A549 (cell line): Measurements from ENCODE around the gene ZNF385D. TPM values are rescaled to one million over a fixed set of nuclear protein-coding genes. Genes with fewer than 3 reads are reported as not detected.

Experiments used
- ATAC-seq, 2 experiments: fragments of 200-7000 bp in 1 of 2; fragments of >200 bp in 1 of 2; cut with Nextera tagmentation in 1 of 2; cut with Tn5 transposase in 1 of 2; 3 replicates each; pipeline versions ENCODE4 v1.8.0 to v1.9.1; 2018 to 2020; ENCODE audit warnings: mild to moderate bottlenecking in 1 of 2, moderate library complexity in 1 of 2
- CTCF ChIA-PET: fragments of 300-600 bp; sonication (Branson Sonifier 250); formaldehyde crosslinking; extraction: SDS; loops from one replicate; lab custom pipeline; 2021; ENCODE audit warnings: antibody characterized with exemption, inconsistent platforms; lab: Yijun Ruan, JAX
- POLR2A ChIA-PET: fragments of 350-600 bp; formaldehyde crosslinking; extraction: SDS; loops from one replicate; lab custom pipeline; 2021; ENCODE audit warnings: antibody characterized with exemption, inconsistent platforms; lab: Yijun Ruan, JAX
- DNase-seq, 2 experiments: peaks; one replicate each; pipeline versions ENCODE4 v3.0.0 to v3.0.0-alpha.2; 2011 to 2016; ENCODE audit warnings: low read depth in 1 of 2, low spot score in 1 of 2
- FAIRE-seq: peaks from 2 replicates; lab custom pipeline; 2011; peaks lifted over from hg19 to GRCh38; lab: Jason Lieb, UNC
- H3K27ac ChIP-seq, 2 experiments: fragments of >200 bp; sonication (Bioruptor Twin); formaldehyde crosslinking; 3 replicates each; pipeline ENCODE4 v1.5.1; 2016 to 2017
- H3K4me1 ChIP-seq: fragments of >200 bp; sonication (Bioruptor Twin); formaldehyde crosslinking; 3 replicates; pipeline ENCODE4 v1.6.1; 2016
- H3K4me2 ChIP-seq: fragments of >200 bp; sonication (Bioruptor Twin); formaldehyde crosslinking; 3 replicates; pipeline ENCODE4 v1.6.1; 2016
- H3K4me3 ChIP-seq: fragments of >200 bp; sonication (Bioruptor Twin); formaldehyde crosslinking; 3 replicates; pipeline ENCODE4 v1.5.1; 2016
- H3K9me3 ChIP-seq: fragments of >200 bp; sonication (Bioruptor Twin); formaldehyde crosslinking; 3 replicates; pipeline ENCODE4 v1.6.1; 2016
- ATOH8 ChIP-seq: fragments of 250-450 bp; sonication (Bioruptor Pico); IDR thresholded peaks from 2 replicates; pipeline ENCODE4 v1.5.0; 2020; ENCODE audit warnings: low read depth, mild to moderate bottlenecking, moderate library complexity
- CBX2 ChIP-seq: fragments of 200-600 bp; sonication (generic); IDR thresholded peaks from 2 replicates; pipeline ENCODE4 v1.6.1; 2016; ENCODE audit warnings: low read depth, mild to moderate bottlenecking, borderline replicate concordance
- CBX8 ChIP-seq: fragments of 200-600 bp; sonication (generic); IDR thresholded peaks from 2 replicates; pipeline ENCODE4 v1.6.1; 2016
- E2F6 ChIP-seq: IDR thresholded peaks from 2 replicates; pipeline ENCODE4 v1.6.1; 2012; ENCODE audit warnings: low read depth, borderline replicate concordance
- EHF ChIP-seq: fragments of 250-450 bp; sonication (Bioruptor Pico); IDR thresholded peaks from 2 replicates; pipeline ENCODE4 v1.5.0; 2020; ENCODE audit warnings: mild to moderate bottlenecking
- EHMT2 ChIP-seq: fragments of 200-600 bp; sonication (generic); IDR thresholded peaks from 2 replicates; pipeline ENCODE4 v1.6.1; 2016; ENCODE audit warnings: antibody characterized with exemption, low read depth, mild to moderate bottlenecking, moderate library complexity
- ELK1 ChIP-seq: fragments of 150-350 bp; IDR thresholded peaks from 2 replicates; pipeline ENCODE4 v1.6.1; 2014; ENCODE audit warnings: low read depth, mild to moderate bottlenecking, low read length
- EP300 ChIP-seq, 2 experiments: fragments of >200 bp; sonication (Bioruptor Twin); formaldehyde crosslinking; IDR thresholded peaks; 2 replicates in 1 of 2; 3 replicates in 1 of 2; pipeline ENCODE4 v1.6.1; 2016 to 2017
- ESRRA ChIP-seq: fragments of 150-350 bp; IDR thresholded peaks from 2 replicates; pipeline ENCODE4 v1.6.1; 2014; ENCODE audit warnings: mild to moderate bottlenecking, low read length, borderline replicate concordance
- FOSB ChIP-seq: fragments of 250-450 bp; sonication (Bioruptor Pico); IDR thresholded peaks from 2 replicates; pipeline ENCODE4 v1.5.0; 2020; ENCODE audit warnings: mild to moderate bottlenecking, moderate library complexity
- FOSL2 ChIP-seq, 2 experiments: fragments of 450-650 bp in 1 of 2; fragments of >200 bp in 1 of 2; sonication (Bioruptor Twin) in 1 of 2; formaldehyde crosslinking; IDR thresholded peaks; 2 replicates each; pipeline versions ENCODE4 v1.5.0 to v1.6.1; 2016 to 2020; ENCODE audit warnings: mild to moderate bottlenecking in 1 of 2, moderate library complexity in 1 of 2
- GATA3 ChIP-seq: IDR thresholded peaks from 2 replicates; pipeline ENCODE4 v1.6.1; 2012; ENCODE audit warnings: borderline replicate concordance
- HDAC2 ChIP-seq: fragments of 200-600 bp; sonication (generic); IDR thresholded peaks from 2 replicates; pipeline ENCODE4 v1.6.1; 2016
- HES2 ChIP-seq: fragments of >200 bp; sonication (Bioruptor Twin); formaldehyde crosslinking; IDR thresholded peaks from 2 replicates; pipeline ENCODE4 v1.6.1; 2016
- HEYL ChIP-seq: fragments of 250-450 bp; sonication (Bioruptor Pico); IDR thresholded peaks from 2 replicates; pipeline ENCODE4 v1.8.0; 2021; ENCODE audit warnings: mild to moderate bottlenecking, moderate library complexity
- HOXB13 ChIP-seq: fragments of 250-450 bp; sonication (Bioruptor Pico); IDR thresholded peaks from 2 replicates; pipeline ENCODE4 v1.5.0; 2020; ENCODE audit warnings: low read depth, mild to moderate bottlenecking, moderate library complexity
- HOXB5 ChIP-seq: fragments of 250-450 bp; sonication (Bioruptor Pico); IDR thresholded peaks from 2 replicates; pipeline ENCODE4 v1.5.0; 2020; ENCODE audit warnings: mild to moderate bottlenecking, moderate library complexity
- JUN ChIP-seq, 2 experiments: fragments of >200 bp; sonication (Bioruptor Twin); formaldehyde crosslinking; IDR thresholded peaks; 2 replicates in 1 of 2; 3 replicates in 1 of 2; pipeline ENCODE4 v1.6.1; 2016 to 2017
- JUNB ChIP-seq: fragments of >200 bp; sonication (Bioruptor Twin); formaldehyde crosslinking; IDR thresholded peaks from 2 replicates; pipeline ENCODE4 v1.6.1; 2016
- KDM1A ChIP-seq: fragments of 200-600 bp; sonication (generic); IDR thresholded peaks from 2 replicates; pipeline ENCODE4 v1.6.1; 2016; ENCODE audit warnings: low read depth, mild to moderate bottlenecking
- KDM5A ChIP-seq: fragments of 200-600 bp; sonication (generic); IDR thresholded peaks from 2 replicates; pipeline ENCODE4 v1.6.1; 2016; ENCODE audit warnings: antibody characterized with exemption, mild to moderate bottlenecking
- MAFK ChIP-seq: fragments of 450-650 bp; IDR thresholded peaks from 2 replicates; pipeline ENCODE4 v1.6.1; 2014; ENCODE audit not compliant: partially characterized antibody
- PBX3 ChIP-seq: IDR thresholded peaks from 2 replicates; pipeline ENCODE4 v1.6.1; 2012
- POLR2A ChIP-seq: IDR thresholded peaks from 2 replicates; pipeline ENCODE4 v1.6.1; 2012; ENCODE audit warnings: mild to moderate bottlenecking, low read length
- RARB ChIP-seq: fragments of 250-450 bp; sonication (Bioruptor Pico); IDR thresholded peaks from 2 replicates; pipeline ENCODE4 v1.8.0; 2021; ENCODE audit warnings: mild to moderate bottlenecking, moderate library complexity
- SMC3 ChIP-seq: fragments of >200 bp; sonication (Bioruptor Twin); formaldehyde crosslinking; IDR thresholded peaks from 3 replicates; pipeline ENCODE4 v1.6.1; 2018; ENCODE audit warnings: inconsistent platforms
- SREBF2 ChIP-seq: fragments of 450-650 bp; IDR thresholded peaks from 2 replicates; pipeline ENCODE4 v1.6.1; 2014; ENCODE audit warnings: mild to moderate bottlenecking, moderate library complexity
- TP53 ChIP-seq: fragments of 250-450 bp; sonication (Bioruptor Pico); IDR thresholded peaks from 2 replicates; pipeline ENCODE4 v1.5.0; 2021; ENCODE audit warnings: mild to moderate bottlenecking, moderate library complexity
- USF2 ChIP-seq: fragments of 450-650 bp; IDR thresholded peaks from 2 replicates; pipeline ENCODE4 v1.6.1; 2014; ENCODE audit warnings: antibody characterized with exemption
- ZC3H11A ChIP-seq: fragments of 450-650 bp; IDR thresholded peaks from 2 replicates; pipeline ENCODE4 v1.6.1; 2014; ENCODE audit warnings: antibody characterized with exemption, mild to moderate bottlenecking
- ZNF302 ChIP-seq: fragments of 250-450 bp; sonication (Bioruptor Pico); IDR thresholded peaks from 2 replicates; pipeline ENCODE4 v1.9.0; 2021; ENCODE audit warnings: inconsistent platforms, mild to moderate bottlenecking, moderate library complexity
- WGBS: methylation state at CpG from one replicate; pipeline ENCODE4 v1.1.6; 2017; ENCODE audit errors: missing lambda C conversion rate; 5-methylcytosine and 5-hydroxymethylcytosine counted together
- polyA plus RNA-seq, 4 experiments: library from polyadenylated mRNA; depleted of rRNA in 3 of 4; stranded (reverse); fragments of >200 nt; fragmentation: RNase III in 1 of 4; extraction: RNeasy Plus Mini Kit Qiagen cat#74134 plus additional on column Dnase treatment in 1 of 4; gene quantifications; 2 replicates in 3 of 4; 3 replicates in 1 of 4; pipeline ENCODE4 v1.2.3, GENCODE V29; 2011 to 2017

The ZNF385D gene
- polyA plus RNA-seq, 2 of the 4 experiments (the other 2 are of a cell fraction) = not detected

GRCh38 chr3:21392526-21392925 lies 358.5 kb downstream of the ZNF385D start:
- no peak overlapping the region for H3K4me3 ChIP-seq
- TF ChIP-seq CBX2 (no peak), MAFK (no peak), ATOH8 (no peak), EP300 (IDR thresholded peaks at IDR 0.05) (no peak), ZNF302 (CRISPR knock-in tag) (no peak), KDM1A (no peak), FOSL2 (IDR thresholded peaks at IDR 0.05) (no peak), FOSL2 (CRISPR knock-in tag; IDR thresholded peaks at IDR 0.05) (no peak), HEYL (no peak), HES2 (no peak), USF2 (no peak), GATA3 (no peak), HDAC2 (no peak), CBX8 (no peak), ESRRA (no peak), POLR2A (no peak), RARB (CRISPR knock-in tag) (no peak), E2F6 (no peak), ELK1 (no peak), ZC3H11A (no peak), FOSB (CRISPR knock-in tag) (no peak)

GRCh38 chr3:21390856-21391255 lies 360.2 kb downstream of the ZNF385D start:
- Histone ChIP-seq H3K4me2 (no peak overlapping the region), H3K4me1 (no peaks in the 10 kb centered on the region), H3K4me3 (no peak overlapping the region), H3K27ac (no peak overlapping the region), H3K9me3 (no peaks in the 10 kb centered on the region)
- CTCF ChIA-PET = interaction anchor here (0.6 kb wide), 1 partner anchor 97 kb away, joined by 3 read pairs; no protein-coding TSS in a partner anchor
- DNase-seq (no peak), ATAC-seq (no peak), FAIRE-seq (no peak)
- TF ChIP-seq EHF (CRISPR knock-in tag) (no peak), FOSL2 (IDR thresholded peaks at IDR 0.05) (no peak), FOSL2 (CRISPR knock-in tag; IDR thresholded peaks at IDR 0.05) (no peak), ATOH8 (no peak), KDM5A (no peak), TP53 (CRISPR knock-in tag) (no peak), PBX3 (no peak), ESRRA (no peak), SREBF2 (no peak), KDM1A (no peak), HOXB5 (no peak), JUNB (no peak), EHMT2 (no peak), ELK1 (no peak), SMC3 (no peak), FOSB (CRISPR knock-in tag) (no peak), ZNF302 (CRISPR knock-in tag) (no peak), HDAC2 (no peak), HOXB13 (CRISPR knock-in tag) (no peak), JUN (IDR thresholded peaks at IDR 0.05) (no peak)
- WGBS = 8% methylated on average over 1 of the region's 1 CpG
- POLR2A ChIA-PET = no interaction called here

More at GRCh38 chr3:21392526-21392925, 358.5 kb downstream of the ZNF385D start:
- FAIRE-seq (no peak), ATAC-seq (no peak), DNase-seq (no peak)
- H3K4me2 ChIP-seq = no peak overlapping the region
- ChIA-PET POLR2A (no interaction called here), CTCF (no interaction called here)
- no peaks in the 10 kb centered on the region for H3K4me1 ChIP-seq
- H3K9me3 ChIP-seq = no peaks in the 10 kb centered on the region
- 0% methylated on average over 1 of the region's 1 CpG for WGBS
- H3K27ac ChIP-seq = no peak overlapping the region
